ENCODE data around the gene SGK2. TPM values are rescaled to one million over a fixed set of nuclear protein-coding genes. Genes with fewer than 3 reads are reported as not detected.

The SGK2 gene
- total and polyA plus RNA-seq, 2 of the 13 experiments (the other 11 are each of a cell fraction or from before 2014, with no cell fraction given): 6.2 to 29.4 TPM

GRCh38 chr20:43535370-43536004 lies 23.3 kb upstream of the SGK2 start (continued):
- TF ChIP-seq, protein P1, sequence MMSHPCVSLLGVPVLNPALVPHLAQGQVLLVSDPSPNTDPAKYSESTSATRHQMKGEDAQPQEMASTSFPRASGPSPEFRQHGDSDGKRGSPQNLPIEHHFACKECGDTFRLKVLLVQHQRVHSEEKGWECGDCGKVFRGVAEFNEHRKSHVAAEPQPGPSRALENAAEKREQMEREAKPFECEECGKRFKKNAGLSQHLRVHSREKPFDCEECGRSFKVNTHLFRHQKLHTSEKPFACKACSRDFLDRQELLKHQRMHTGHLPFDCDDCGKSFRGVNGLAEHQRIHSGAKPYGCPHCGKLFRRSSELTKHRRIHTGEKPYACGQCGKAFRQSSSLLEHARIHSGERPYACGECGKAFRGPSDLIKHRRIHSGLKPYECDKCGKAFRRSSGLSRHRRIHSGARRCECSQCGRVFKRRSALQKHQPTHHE (CRISPR knock-in tag; IDR thresholded peaks at IDR 0.05; ENCODE audit: borderline replicate concordance): no peak
- TF ChIP-seq TAF1 (CRISPR knock-in tag; IDR thresholded peaks at IDR 0.05) (no peak), ZNF781 (CRISPR knock-in tag; IDR thresholded peaks at IDR 0.05; ENCODE audit: borderline replicate concordance, not compliant biosample characterization) (no peak), ETV5 (CRISPR knock-in tag; IDR thresholded peaks at IDR 0.05; ENCODE audit: borderline replicate concordance) (no peak)
- TF ChIP-seq, protein P2, sequence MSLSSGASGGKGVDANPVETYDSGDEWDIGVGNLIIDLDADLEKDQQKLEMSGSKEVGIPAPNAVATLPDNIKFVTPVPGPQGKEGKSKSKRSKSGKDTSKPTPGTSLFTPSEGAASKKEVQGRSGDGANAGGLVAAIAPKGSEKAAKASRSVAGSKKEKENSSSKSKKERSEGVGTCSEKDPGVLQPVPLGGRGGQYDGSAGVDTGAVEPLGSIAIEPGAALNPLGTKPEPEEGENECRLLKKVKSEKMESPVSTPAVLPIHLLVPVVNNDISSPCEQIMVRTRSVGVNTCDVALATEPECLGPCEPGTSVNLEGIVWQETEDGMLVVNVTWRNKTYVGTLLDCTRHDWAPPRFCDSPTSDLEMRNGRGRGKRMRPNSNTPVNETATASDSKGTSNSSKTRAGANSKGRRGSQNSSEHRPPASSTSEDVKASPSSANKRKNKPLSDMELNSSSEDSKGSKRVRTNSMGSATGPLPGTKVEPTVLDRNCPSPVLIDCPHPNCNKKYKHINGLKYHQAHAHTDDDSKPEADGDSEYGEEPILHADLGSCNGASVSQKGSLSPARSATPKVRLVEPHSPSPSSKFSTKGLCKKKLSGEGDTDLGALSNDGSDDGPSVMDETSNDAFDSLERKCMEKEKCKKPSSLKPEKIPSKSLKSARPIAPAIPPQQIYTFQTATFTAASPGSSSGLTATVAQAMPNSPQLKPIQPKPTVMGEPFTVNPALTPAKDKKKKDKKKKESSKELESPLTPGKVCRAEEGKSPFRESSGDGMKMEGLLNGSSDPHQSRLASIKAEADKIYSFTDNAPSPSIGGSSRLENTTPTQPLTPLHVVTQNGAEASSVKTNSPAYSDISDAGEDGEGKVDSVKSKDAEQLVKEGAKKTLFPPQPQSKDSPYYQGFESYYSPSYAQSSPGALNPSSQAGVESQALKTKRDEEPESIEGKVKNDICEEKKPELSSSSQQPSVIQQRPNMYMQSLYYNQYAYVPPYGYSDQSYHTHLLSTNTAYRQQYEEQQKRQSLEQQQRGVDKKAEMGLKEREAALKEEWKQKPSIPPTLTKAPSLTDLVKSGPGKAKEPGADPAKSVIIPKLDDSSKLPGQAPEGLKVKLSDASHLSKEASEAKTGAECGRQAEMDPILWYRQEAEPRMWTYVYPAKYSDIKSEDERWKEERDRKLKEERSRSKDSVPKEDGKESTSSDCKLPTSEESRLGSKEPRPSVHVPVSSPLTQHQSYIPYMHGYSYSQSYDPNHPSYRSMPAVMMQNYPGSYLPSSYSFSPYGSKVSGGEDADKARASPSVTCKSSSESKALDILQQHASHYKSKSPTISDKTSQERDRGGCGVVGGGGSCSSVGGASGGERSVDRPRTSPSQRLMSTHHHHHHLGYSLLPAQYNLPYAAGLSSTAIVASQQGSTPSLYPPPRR (CRISPR knock-in tag; IDR thresholded peaks at IDR 0.05; ENCODE audit: borderline replicate concordance): no peak

Measured in HepG2 (cell line).